Transverse colon (tissue), 4 donors: ENCODE data around the gene SIT1. TPM values are rescaled to one million over a fixed set of nuclear protein-coding genes. Genes with fewer than 3 reads are reported as not detected.
"Not testable (repeated sequence)": the region's sequence is repeated elsewhere in the genome, so short reads cannot be mapped to it uniquely, and the experiment has no call there.

Source experiments
- DNase-seq: peaks from one replicate; pipeline ENCODE4 v3.0.0-alpha.2; 2019
- H3K27ac ChIP-seq, 4 donors: fragments of 200-600 bp; sonication (generic); 2 replicates each; pipeline ENCODE4 v1.5.1; 2016 to 2018; ENCODE audit warnings: inconsistent platforms in 4 of 4
- H3K27me3 ChIP-seq: fragments of 200-600 bp; sonication (generic); 2 replicates; pipeline ENCODE4 v1.5.1; 2017; ENCODE audit warnings: inconsistent platforms
- H3K36me3 ChIP-seq, 4 donors: fragments of 200-600 bp; sonication (generic); 2 replicates each; pipeline ENCODE4 v1.5.1; 2017 to 2019; ENCODE audit warnings: inconsistent platforms in 4 of 4
- H3K4me1 ChIP-seq, 4 donors: fragments of 200-600 bp; sonication (generic); 2 replicates each; pipeline ENCODE4 v1.5.1; 2017 to 2020; ENCODE audit warnings: inconsistent platforms in 4 of 4
- H3K4me3 ChIP-seq, 4 donors: fragments of 200-600 bp; sonication (generic); 1 replicate in 1 of 4; 2 replicates in 3 of 4; pipeline versions ENCODE4 v1.5.1 to v1.6.1; 2017 to 2019; ENCODE audit warnings: inconsistent platforms in 4 of 4
- H3K9me3 ChIP-seq, 2 donors: fragments of 200-600 bp; sonication (generic); 2 replicates each; pipeline ENCODE4 v1.5.1; 2017 to 2019; ENCODE audit warnings: inconsistent platforms in 2 of 2
- EP300 ChIP-seq: sonication (generic); formaldehyde crosslinking; IDR thresholded peaks from one replicate; pipeline ENCODE4 v1.6.1; 2017; ENCODE audit warnings: antibody characterized with exemption, low read depth
- POLR2A ChIP-seq: fragments of 450-650 bp; IDR thresholded peaks from one replicate; pipeline ENCODE4 v1.6.1; 2016; ENCODE audit warnings: antibody characterized with exemption, mild to moderate bottlenecking, moderate library complexity
- POLR2AphosphoS5 ChIP-seq, 3 donors: sonication (generic); formaldehyde crosslinking; IDR thresholded peaks; one replicate each; pipeline ENCODE4 v1.6.1; 2016; ENCODE audit warnings: antibody characterized with exemption in 3 of 3
- WGBS, 2 donors: methylation state at CpG; one replicate each; pipeline ENCODE4 v1.1.5; 2018; ENCODE audit warnings: low coverage in 1 of 2; 5-methylcytosine and 5-hydroxymethylcytosine counted together
- in situ Hi-C, 4 donors: fragments of 200-750 bp; cut with MboI; loops; one replicate each; pipeline versions ENCODE4 v1.15.0 to v1.15.1; 2017; ENCODE audit warnings: low sequenced_read_pairs in 3 of 4, low pct_ligation_motif_present in 1 of 4, low pct_unique_long_range_greater_than_20kb in 1 of 4
- intact Hi-C: fragments of 100-400 bp; cut with DNase I; formaldehyde crosslinking; loops from one replicate; pipeline ENCODE4 v1.15.1; 2023; ENCODE audit warnings: low total_unique reads
- total RNA-seq, 4 donors: library from RNA; depleted of rRNA; stranded (reverse); fragments of >200 nt; gene quantifications; one replicate each; pipeline ENCODE4 v1.1.0, GENCODE V29; 2016
- TF ChIP-seq, protein P1 (sequence below), 5 experiments: fragments of 200-600 bp in 3 of 5; fragments of 450-650 bp in 2 of 5; sonication (generic) in 3 of 5; IDR thresholded peaks; 1 replicate in 2 of 5; 2 replicates in 3 of 5; pipeline ENCODE4 v1.5.1; 2016 to 2017; ENCODE audit warnings: antibody characterized with exemption in 5 of 5, inconsistent platforms in 3 of 5, mild to moderate bottlenecking in 2 of 5, moderate library complexity in 1 of 5

Gene SIT1
- total RNA-seq, 4 donors from 2014 or later, result 1.2 to 6.7 (median 3.8) TPM; not detected in 1

GRCh38 chr9:35637427-35637955, 13.2 kb downstream of the SIT1 start:
- H3K9me3 ChIP-seq, H3K27me3 ChIP-seq, in situ Hi-C loops, H3K4me3 ChIP-seq, H3K36me3 ChIP-seq, DNase-seq, intact Hi-C loops, H3K27ac ChIP-seq: not testable (repeated sequence)
- WGBS, 2 donors, result 95 to 100% methylated on average over 3 to 9 of the region's 9 CpGs
- peaks cover 0 to 19% (median 0%) of the 10 kb centered on the region in 4 donors for H3K4me1 ChIP-seq

DNA sequence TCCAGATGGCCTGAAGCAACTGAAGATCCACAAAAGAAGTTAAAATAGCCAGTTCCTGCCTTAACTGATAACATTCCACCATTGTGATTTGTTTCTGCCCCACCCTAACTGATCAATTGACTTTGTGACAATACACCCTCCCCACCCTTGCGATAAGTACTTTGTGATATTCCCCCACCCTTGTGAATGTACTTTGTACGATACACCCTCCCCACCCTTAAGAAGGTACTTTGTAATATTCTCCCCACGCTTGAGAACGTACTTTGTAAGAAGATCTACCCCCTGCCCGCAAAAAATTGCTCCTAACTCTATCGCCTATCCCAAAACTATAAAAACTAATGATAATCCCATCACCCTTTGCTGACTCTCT, 13.9 kb downstream of the SIT1 start:
- H3K36me3 ChIP-seq, H3K4me3 ChIP-seq, intact Hi-C loops, H3K9me3 ChIP-seq, DNase-seq, in situ Hi-C loops, H3K27me3 ChIP-seq: not testable (repeated sequence)
- WGBS, 2 donors, result 96 to 97% methylated on average over 6 of the region's 6 CpGs
- peak overlapping the region in 2 of 4 donors; percentile 17 to 43 for H3K27ac ChIP-seq
- H3K4me1 ChIP-seq, result peaks cover 0 to 19% (median 0%) of the 10 kb centered on the region in 4 donors

DNA sequence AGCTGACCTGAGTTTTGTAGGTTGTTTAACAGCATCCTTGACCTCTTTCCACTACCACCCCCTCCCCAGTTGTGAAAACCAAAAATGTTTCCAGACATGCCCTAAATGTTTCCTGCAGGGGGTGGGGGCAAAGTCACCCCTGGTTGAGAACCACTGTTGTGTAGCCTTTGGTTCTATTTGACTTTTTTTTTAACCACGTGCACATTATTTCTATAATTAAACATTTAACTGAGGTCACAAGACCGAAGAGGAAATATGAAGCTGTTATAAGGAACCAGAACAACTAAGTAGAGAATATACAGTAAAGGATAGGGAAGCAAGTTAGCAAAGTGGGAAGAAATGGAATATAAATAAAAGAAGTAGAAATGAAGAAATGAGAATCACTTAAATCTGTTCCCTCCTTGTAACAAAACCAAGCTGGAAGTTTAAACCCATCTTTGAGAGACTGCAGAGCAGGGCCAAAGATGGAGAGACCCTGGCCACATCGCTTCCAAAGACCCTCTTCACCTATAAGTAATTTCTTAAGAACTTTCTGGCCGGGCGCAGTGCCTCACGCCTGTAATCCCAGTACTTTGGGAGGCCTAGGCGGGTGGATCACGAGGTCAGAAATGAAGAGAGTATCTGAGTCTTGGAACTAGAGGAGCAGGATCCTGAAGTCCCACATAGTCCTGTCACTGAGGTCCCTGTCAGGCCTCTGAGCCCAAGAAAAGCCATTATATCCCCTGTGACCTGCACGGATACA, 14.4 kb downstream of the SIT1 start:
- Histone ChIP-seq H3K4me3 (no peak overlapping the region), H3K27ac (peak overlapping the region; percentile 28 to 53 (median 38)), H3K27me3 (no peaks in the 10 kb centered on the region), H3K36me3 (no peaks in the 10 kb centered on the region), H3K4me1 (peaks cover 0 to 19% (median 0%) of the 10 kb centered on the region in 4 donors), H3K9me3 (no peaks in the 10 kb centered on the region)
- TF ChIP-seq EP300 (no peak), POLR2A (no peak), POLR2AphosphoS5 (IDR thresholded peaks at IDR 0.05) (no peak)
- TF ChIP-seq, protein P1, sequence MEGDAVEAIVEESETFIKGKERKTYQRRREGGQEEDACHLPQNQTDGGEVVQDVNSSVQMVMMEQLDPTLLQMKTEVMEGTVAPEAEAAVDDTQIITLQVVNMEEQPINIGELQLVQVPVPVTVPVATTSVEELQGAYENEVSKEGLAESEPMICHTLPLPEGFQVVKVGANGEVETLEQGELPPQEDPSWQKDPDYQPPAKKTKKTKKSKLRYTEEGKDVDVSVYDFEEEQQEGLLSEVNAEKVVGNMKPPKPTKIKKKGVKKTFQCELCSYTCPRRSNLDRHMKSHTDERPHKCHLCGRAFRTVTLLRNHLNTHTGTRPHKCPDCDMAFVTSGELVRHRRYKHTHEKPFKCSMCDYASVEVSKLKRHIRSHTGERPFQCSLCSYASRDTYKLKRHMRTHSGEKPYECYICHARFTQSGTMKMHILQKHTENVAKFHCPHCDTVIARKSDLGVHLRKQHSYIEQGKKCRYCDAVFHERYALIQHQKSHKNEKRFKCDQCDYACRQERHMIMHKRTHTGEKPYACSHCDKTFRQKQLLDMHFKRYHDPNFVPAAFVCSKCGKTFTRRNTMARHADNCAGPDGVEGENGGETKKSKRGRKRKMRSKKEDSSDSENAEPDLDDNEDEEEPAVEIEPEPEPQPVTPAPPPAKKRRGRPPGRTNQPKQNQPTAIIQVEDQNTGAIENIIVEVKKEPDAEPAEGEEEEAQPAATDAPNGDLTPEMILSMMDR (IDR thresholded peaks at IDR 0.05), result no peak
- in situ Hi-C loops (no loop called here), intact Hi-C loops (no loop called here)
- 67% methylated on average over 8 to 9 of the region's 9 CpGs for WGBS, 2 donors
- DNase-seq, result no peak

DNA sequence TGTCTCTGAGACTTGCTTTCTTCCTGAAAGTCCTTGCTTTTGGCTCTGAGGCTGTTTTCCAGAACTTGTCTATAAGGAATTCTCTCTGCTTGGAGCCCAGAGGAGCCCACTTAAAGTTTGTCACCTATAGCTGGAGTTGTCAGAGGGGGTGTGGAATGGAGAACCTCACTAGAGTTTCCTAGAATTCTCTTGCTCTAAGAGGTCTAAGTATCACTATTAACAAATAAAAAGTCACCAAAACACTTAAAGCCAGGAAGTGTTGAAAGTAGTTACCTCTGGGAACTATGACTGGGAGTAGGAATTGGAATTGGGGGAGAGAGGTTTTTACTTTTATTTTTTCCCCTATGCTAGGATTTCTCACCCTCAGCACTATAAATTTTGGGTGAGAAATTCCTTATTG, 15.0 kb downstream of the SIT1 start:
- Histone ChIP-seq H3K9me3 (no peaks in the 10 kb centered on the region), H3K27ac (peak overlapping the region in 3 of 4 donors; percentile 28 to 53 (median 33)), H3K4me3 (no peak overlapping the region), H3K4me1 (peaks cover 0 to 19% (median 0%) of the 10 kb centered on the region in 4 donors), H3K27me3 (no peaks in the 10 kb centered on the region), H3K36me3 (no peaks in the 10 kb centered on the region)
- DNase-seq, result no peak
- TF ChIP-seq POLR2AphosphoS5 (IDR thresholded peaks at IDR 0.05) (no peak), EP300 (no peak), POLR2A (no peak)
- TF ChIP-seq, protein P1 (IDR thresholded peaks at IDR 0.05), result no peak
- intact Hi-C loops (no loop called here), in situ Hi-C loops (no loop called here)

GRCh38 chr9:35629597-35629996, 21.1 kb downstream of the SIT1 start:
- in situ Hi-C loops, result no loop called here
- TF ChIP-seq POLR2AphosphoS5 (IDR thresholded peaks at IDR 0.05) (no peak), POLR2A (no peak), EP300 (no peak)
- TF ChIP-seq, protein P1 (IDR thresholded peaks at IDR 0.05), result no peak
- no peak overlapping the region for H3K27ac ChIP-seq
- intact Hi-C loops, result no loop called here
- H3K4me3 ChIP-seq, result no peak overlapping the region
- no peaks in the 10 kb centered on the region for H3K9me3 ChIP-seq
- 94% methylated on average over 5 of the region's 5 CpGs; no CpG with 5 or more reads in 1 of the 2 donors for WGBS, 2 donors
- H3K4me1 ChIP-seq, result no peaks in the 10 kb centered on the region
- H3K27me3 ChIP-seq, result no peaks in the 10 kb centered on the region
- no peak for DNase-seq
- no peaks in the 10 kb centered on the region for H3K36me3 ChIP-seq
